WI38 (cell line): ENCODE measurements around the gene SLC36A1.

Source experiments
- H3K4me3 ChIP-seq: 2 replicates; pipeline ENCODE4 v1.5.1; 2011; ENCODE audit warnings: low read depth, mild to moderate bottlenecking, control low read depth, low read length
- TF ChIP-seq, protein P1 (sequence below): IDR thresholded peaks from 2 replicates; pipeline ENCODE4 v1.5.1; 2012; ENCODE audit warnings: low read depth, mild to moderate bottlenecking, control low read depth, low read length

SLC36A1 gene

DNA sequence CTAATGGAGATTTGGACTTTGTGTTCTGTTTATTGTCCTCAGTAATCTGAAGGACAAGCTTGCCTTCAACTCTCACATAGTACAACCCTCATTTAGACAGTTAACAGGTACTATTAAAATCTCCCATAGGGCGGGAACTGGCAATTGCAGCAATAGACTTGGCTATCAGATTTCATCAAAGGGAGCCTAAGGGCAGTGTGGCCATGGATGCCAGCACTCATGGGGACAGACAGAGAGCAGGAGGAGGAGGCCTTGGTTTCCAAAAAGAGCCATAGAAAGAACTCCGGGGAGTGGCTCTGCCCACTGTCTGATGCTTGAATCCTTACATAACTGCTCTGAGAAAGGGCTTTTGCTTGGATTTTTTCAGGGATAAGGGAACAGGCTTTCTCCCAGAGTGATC lies 6.8 kb downstream of the SLC36A1 start:
- H3K4me3 ChIP-seq, result no peak overlapping the region
- TF ChIP-seq, protein P1, sequence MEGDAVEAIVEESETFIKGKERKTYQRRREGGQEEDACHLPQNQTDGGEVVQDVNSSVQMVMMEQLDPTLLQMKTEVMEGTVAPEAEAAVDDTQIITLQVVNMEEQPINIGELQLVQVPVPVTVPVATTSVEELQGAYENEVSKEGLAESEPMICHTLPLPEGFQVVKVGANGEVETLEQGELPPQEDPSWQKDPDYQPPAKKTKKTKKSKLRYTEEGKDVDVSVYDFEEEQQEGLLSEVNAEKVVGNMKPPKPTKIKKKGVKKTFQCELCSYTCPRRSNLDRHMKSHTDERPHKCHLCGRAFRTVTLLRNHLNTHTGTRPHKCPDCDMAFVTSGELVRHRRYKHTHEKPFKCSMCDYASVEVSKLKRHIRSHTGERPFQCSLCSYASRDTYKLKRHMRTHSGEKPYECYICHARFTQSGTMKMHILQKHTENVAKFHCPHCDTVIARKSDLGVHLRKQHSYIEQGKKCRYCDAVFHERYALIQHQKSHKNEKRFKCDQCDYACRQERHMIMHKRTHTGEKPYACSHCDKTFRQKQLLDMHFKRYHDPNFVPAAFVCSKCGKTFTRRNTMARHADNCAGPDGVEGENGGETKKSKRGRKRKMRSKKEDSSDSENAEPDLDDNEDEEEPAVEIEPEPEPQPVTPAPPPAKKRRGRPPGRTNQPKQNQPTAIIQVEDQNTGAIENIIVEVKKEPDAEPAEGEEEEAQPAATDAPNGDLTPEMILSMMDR, result no peak

DNA sequence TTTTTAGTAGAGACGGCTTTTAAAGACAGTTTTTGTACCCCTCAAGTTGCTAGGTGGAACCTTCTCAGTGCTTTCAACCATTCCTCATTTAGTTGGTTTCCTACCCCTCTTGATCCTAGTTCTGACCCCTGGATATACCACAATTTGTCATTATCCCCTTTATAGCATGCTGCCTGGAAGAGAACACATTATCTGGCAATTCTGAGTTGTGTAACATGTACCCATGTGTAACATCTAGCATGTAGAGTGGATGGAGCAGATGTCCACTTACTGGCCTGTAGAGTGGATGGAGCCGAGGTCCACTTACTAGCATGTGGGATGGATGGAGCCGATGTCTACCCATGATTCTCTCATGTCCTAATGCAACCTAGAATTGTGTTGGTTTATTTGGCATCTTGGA lies 7.5 kb downstream of the SLC36A1 start:
- TF ChIP-seq, protein P1, result no peak
- no peak overlapping the region for H3K4me3 ChIP-seq

DNA sequence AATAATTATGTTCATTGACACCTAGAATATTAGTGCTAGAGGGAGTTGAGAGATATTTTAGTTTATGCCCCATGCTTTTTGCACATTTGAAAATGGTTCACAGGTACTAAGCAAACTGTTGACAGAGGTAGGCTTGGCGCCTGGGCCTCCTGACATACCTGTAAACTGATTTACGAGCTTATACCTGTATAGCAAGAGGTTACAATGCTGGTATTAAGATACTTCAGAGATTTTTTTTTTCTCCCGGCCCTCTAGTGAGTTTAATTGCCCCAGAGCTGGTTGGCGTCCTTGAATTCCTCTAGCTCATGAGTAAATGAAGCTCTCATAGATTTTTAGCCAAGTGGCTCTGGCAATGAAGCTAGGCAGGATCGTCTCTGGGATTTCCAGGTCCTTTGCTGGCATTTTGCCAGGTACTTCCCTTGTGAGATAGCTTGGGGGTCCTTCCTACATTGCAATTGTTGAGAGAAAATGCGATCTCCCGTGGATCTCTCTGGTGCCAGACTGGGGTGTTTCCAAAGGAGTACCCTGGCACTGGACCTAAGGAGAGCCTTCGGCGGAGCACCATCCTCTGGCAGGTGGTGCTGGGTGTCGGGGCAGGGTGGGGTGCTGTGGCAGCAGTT lies 9.0 kb downstream of the SLC36A1 start:
- no peak overlapping the region for H3K4me3 ChIP-seq
- TF ChIP-seq, protein P1, result no peak

DNA sequence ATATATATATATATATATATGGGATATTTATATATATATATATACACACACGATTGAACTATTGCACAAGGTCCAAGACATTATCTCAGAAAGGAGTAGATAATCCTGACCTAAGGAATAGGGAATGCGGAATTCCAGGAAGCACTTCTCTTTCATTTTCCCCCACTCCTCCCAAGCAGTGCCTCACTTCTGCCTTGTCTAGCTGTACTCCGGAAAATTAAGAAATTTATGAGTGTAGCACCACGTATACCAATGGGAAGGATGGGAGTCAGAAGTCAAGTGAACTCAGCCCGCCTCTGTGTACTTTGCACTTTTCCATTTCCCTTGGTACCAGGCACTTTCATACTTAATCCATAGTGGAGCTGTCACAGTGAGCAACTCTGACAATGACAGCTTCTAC lies 10.9 kb downstream of the SLC36A1 start:
- TF ChIP-seq, protein P1, result no peak

DNA sequence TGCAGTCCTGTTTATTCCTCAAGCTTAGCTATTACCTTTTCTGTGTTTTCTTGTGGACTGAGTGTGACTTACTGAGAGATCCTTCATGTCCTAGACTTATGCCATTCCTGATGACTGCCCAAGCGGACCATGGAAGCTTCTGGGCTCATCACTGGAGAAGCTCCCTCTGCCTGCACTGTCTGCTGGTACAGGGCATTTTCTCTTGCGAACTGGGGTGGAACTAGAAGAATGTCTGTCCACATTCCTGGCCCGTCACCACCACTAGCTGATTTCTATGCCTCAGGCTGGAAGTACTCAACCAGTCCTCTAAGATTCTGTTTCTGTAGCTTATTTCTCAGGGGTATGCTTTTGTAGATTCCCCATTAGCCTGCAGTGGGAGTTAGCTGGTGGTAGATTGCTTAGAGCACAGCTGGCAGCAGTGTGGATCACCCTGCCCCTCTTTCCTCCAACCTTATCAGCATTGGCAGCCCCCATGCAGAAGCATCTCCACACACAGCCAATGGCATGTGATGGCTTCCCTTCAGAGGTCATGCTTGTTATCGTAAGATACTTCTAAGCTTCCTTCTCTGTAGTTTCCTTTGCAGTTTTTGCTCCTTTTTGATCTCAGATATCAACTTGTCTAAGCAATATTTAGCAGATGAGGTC lies 12.4 kb downstream of the SLC36A1 start:
- TF ChIP-seq, protein P1, result 0 out of 2 replicates have a peak, but pooled peaks have one; percentile 15
- H3K4me3 ChIP-seq, result no peak overlapping the region

More for the DNA sequence above, 10.9 kb downstream of the SLC36A1 start:
- no peak overlapping the region for H3K4me3 ChIP-seq

DNA sequence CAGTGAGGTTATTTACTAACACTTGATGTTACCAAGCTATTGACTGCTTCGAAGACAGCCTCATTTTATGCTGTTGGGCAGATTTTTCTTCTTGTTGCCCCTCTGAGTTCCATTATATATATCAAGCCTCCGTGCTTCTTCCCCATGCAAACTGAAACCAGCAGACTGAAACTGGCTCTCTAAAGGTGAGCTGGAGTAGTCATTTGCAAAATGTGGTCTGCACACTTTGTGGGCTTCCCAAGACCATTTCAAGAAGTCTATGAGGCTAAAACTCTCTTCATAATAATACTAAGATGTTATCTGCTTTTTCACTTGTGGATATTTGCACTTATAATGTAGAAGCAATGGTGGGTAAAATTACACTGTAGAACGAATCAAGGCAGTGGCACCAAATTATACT lies 13.9 kb downstream of the SLC36A1 start:
- TF ChIP-seq, protein P1, result no peak
- no peak overlapping the region for H3K4me3 ChIP-seq
